GM19193 (cell line): ENCODE results near the gene LEFTY1.

Experiments
- POLR2A ChIP-seq: IDR thresholded peaks from 4 replicates; pipeline ENCODE4 v1.6.1; 2011; ENCODE audit not compliant: insufficient read depth, insufficient read length; ENCODE audit errors: extremely low read depth

The LEFTY1 gene, protein sequence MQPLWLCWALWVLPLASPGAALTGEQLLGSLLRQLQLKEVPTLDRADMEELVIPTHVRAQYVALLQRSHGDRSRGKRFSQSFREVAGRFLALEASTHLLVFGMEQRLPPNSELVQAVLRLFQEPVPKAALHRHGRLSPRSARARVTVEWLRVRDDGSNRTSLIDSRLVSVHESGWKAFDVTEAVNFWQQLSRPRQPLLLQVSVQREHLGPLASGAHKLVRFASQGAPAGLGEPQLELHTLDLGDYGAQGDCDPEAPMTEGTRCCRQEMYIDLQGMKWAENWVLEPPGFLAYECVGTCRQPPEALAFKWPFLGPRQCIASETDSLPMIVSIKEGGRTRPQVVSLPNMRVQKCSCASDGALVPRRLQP

GRCh38 chr1:225888898-225889601 is at the start of gene LEFTY1:
LEFTY1 (minus strand) TSS chr1:225889146; CDS start chr1:225889066, 80 bp downstream.
- no peak for TF ChIP-seq POLR2A

- no peak for TF ChIP-seq POLR2A
Observed at GRCh38 chr1:225937048-225937968, 48.4 kb upstream of the LEFTY1 start.

DNA sequence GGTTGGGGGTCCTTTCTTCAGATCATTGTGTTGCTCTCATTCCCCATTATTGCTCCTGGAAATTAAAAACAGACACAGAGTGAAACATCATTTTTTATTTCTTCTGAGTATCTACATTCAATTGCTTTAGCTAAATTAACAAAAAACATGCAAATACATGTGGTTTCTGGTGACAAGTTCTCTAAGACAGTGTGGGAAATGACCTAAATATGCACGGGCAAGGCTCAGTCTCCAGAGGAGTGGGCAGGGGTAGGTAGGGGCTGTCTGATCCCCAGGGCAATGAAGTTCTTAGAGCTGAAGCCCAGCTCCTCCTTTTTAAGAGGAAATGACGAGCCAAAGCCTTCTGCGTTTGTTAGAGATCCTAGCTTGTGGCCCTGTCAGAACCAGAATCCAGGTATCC is 47.6 kb upstream of the LEFTY1 start:
- TF ChIP-seq POLR2A = no peak

DNA sequence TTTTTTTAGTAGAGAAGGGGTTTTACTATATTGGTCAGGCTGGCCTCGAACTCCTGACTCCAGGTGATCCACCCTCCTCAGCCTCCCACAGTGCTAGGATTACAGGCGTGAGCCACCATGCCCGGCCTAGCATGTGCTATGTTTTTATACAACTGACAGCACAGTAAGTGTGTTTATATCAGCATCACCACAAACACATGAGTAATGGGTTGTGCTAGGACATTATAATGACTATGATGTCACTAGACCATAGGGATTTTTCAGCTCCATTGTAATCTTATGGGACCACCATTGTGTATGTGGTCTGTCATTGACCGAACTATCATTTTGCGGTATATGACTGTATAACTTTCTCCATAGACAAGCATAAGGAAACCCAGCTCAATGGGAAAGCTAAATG is 45.8 kb upstream of the LEFTY1 start:
- no peak for TF ChIP-seq POLR2A

- TF ChIP-seq POLR2A = no peak
Observed at GRCh38 chr1:225933072-225933471, 44.1 kb upstream of the LEFTY1 start.

GRCh38 chr1:225931270-225932136 is 42.6 kb upstream of the LEFTY1 start:
- TF ChIP-seq POLR2A = no peak

GRCh38 chr1:225930566-225930965 is 41.6 kb upstream of the LEFTY1 start:
- no peak for TF ChIP-seq POLR2A

DNA sequence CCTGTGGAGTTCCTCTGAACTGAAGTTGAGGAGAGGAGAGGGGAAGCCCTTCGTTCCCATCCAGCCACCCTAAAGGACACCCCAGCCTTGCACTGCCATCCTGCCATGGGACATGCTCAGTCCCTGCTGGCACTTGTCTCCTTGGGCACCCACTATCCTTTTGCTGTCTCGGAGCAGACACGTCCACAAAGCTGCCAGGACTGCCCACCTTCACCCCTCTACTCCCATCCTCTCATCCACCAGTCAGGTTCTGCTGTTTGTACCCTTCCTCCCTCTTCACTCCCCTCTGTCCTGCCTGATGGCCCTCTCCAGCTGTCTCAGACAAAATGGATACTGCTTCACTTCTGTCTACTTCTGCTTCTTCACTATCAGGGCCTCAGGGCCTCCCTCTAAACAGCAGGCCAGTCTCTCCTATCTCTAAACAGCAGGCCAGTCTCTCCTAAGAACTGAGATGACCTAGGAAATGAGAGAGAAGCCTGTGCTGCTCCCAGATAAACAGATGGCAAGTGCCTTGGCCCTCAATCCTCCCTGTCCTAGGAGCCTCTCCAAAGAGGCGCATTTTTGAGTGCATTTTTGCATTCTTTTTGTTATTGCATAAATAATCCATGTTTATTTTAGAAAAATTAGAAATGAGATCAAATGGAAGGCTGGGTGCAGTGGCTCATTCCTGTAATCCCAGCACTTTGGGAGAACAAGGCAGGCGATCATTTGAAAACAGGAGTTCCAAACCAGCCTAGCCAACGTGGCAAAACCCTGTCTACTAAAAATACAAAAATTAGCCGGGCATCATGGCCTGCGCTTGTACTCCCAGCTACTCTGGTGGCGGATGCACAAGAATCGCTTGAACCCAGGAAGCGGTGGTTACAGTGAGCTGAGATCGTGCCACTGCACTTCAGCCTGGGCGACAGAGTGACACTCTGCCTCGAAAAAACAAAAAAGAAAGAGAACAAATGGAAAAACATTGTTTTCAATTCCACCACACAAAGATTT is 39.5 kb upstream of the LEFTY1 start:
- TF ChIP-seq POLR2A = no peak

DNA sequence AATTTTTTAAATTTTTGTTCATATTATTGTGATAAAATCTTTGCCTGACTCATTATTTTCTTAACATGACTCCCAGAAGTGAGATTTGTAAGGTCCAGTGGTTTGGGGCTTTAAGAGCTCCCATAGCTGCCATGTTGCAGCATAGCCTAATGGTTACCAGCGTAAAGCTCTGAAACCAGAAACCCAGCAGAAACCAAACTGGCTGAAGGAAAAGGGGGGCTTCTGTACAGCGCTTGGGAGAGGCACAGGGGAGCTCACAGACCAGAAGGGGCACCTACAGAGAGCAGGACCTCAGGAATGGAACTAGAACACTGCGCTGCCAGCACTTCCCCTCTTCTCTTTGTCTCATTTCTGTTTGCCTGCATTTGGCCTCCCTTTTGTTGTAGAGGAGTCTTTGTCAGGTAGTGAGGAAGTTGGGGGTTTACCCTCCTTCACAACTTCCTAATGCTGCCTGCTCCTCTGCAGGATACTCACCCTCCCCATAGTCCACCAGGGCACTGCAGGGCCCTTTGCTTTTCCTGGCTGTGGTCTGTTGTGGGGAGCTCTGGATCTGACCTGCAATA is 37.7 kb upstream of the LEFTY1 start:
- TF ChIP-seq POLR2A = no peak

- TF ChIP-seq POLR2A = peak; percentile 91
Observed at GRCh38 chr1:225923692-225924555, 35.0 kb upstream of the LEFTY1 start, which contains the start of gene PYCR2. PYCR2 (minus strand) TSS chr1:225924250; CDS start chr1:225924110, 140 bp downstream.

- TF ChIP-seq POLR2A = no peak
Observed at GRCh38 chr1:225923381-225923691, 34.4 kb upstream of the LEFTY1 start.
